Fibroblast of lung (primary cell): Measurements from ENCODE around the gene GRID1.

Source experiments
- CTCF ChIP-seq, 2 donors: IDR thresholded peaks in 1 of 2; conservative IDR thresholded peaks in 1 of 2; 1 replicate in 1 of 2; 2 replicates in 1 of 2; pipeline ENCODE4 v1.5.1; 2011 to 2012; ENCODE audit warnings: low read length in 2 of 2, control low read depth in 1 of 2, inconsistent platforms in 1 of 2, low read depth in 1 of 2, mild to moderate bottlenecking in 1 of 2
- EZH2 ChIP-seq: IDR thresholded peaks from 2 replicates; pipeline ENCODE4 v1.5.1; 2012; ENCODE audit warnings: low read length, control low read depth, mild to moderate bottlenecking; ENCODE audit errors: missing control alignments

- no peak for TF ChIP-seq CTCF (conservative IDR thresholded peaks at IDR 0.05 in 1 of 2, IDR thresholded peaks at IDR 0.05 in 1 of 2; ENCODE audit: low read depth in 1 of 2, low read length in 2 of 2)
- TF ChIP-seq EZH2, result no peak
These were observed 631.8 kb downstream of the GRID1 start for GRCh38 chr10:85734791-85735190.
